Measurements from ENCODE around the gene DLEC1.

The DLEC1 gene

GRCh38 chr3:38163841-38164642 is 125.0 kb downstream of the DLEC1 start:
- DNase-seq, result no peak

- no peak for DNase-seq
Measured at GRCh38 chr3:38164643-38164951, 125.6 kb downstream of the DLEC1 start.

- peak; percentile 99 to 100 for DNase-seq
Measured at GRCh38 chr3:38164952-38165721, 126.1 kb downstream of the DLEC1 start, which contains the start of gene OXSR1. Gene OXSR1 (plus strand): TSS chr3:38165537. CDS start chr3:38165877, 340 bp downstream.

GRCh38 chr3:38165722-38166387 is 126.8 kb downstream of the DLEC1 start:
- peak in 1 of 2 experiments; percentile 82 for DNase-seq

- peak in 1 of 2 experiments; percentile 17 for DNase-seq
Measured at GRCh38 chr3:38167591-38167990, 128.6 kb downstream of the DLEC1 start.

- peak in 1 of 2 experiments; percentile 44 for DNase-seq
Measured at GRCh38 chr3:38168151-38169026, 129.4 kb downstream of the DLEC1 start.

GRCh38 chr3:38169027-38169317 is 130.0 kb downstream of the DLEC1 start:
- no peak for DNase-seq

GRCh38 chr3:38170722-38171121 is 131.7 kb downstream of the DLEC1 start:
- DNase-seq, result no peak

GRCh38 chr3:38171622-38172021 is 132.6 kb downstream of the DLEC1 start:
- no peak for DNase-seq
